ENCODE results near the gene KRT2.

The KRT2 gene

GRCh38 chr12:52651726-52652261 lies at the start of gene KRT2:
TSS of gene KRT2 (minus strand) at chr12:52652211. CDS start at chr12:52652142, 69 bp downstream.
- H3K4me3 ChIP-seq (ENCODE audit: low read depth, low read length) = no peak within 1 kb of the TSS

DNA sequence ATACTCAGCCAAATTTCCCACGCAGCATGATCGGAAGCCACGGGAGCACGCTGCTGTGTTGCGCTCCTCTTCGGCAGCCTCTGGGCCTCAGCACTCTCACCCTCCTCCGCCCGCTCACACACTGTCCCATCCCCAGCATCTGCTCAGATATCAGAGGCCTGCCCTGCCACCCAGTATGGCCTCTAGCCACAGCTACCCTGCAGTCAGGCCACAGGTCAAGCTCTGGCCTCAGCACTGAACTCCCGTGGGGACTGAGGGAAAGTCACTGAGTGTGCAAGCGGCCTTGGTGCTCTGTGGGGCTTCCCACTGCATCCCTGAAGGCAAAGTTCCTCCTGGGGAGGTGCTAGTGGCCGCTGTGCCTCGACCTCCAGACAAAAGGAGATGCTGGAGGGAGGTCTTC lies 49.3 kb upstream of the KRT2 start:
- no peak overlapping the region for H3K4me3 ChIP-seq (ENCODE audit: low read depth, low read length)

GRCh38 chr12:52699960-52700359 lies 47.9 kb upstream of the KRT2 start:
- no peak overlapping the region for H3K4me3 ChIP-seq (ENCODE audit: low read depth, low read length)

DNA sequence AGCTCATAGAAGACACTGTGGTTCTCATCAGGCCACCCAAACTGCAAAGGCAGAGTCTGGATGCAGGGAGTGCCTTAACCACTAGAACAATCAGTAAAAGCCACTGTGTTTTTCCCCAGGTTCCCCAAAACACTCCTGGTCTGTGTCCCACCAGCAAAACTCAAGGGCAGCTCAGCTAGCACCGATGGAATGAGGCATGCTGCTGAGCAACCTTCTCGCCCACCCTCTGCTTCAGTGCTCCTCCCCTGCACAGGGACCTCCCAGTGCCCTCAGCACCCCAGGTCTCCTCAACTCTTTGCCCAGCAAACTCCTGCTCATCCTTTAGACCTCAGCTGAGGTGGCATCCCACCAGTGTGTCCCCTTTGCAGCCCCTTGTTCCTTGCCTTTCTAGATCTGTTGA lies 47.4 kb upstream of the KRT2 start:
- H3K4me3 ChIP-seq (ENCODE audit: low read depth, low read length) = no peak overlapping the region

DNA sequence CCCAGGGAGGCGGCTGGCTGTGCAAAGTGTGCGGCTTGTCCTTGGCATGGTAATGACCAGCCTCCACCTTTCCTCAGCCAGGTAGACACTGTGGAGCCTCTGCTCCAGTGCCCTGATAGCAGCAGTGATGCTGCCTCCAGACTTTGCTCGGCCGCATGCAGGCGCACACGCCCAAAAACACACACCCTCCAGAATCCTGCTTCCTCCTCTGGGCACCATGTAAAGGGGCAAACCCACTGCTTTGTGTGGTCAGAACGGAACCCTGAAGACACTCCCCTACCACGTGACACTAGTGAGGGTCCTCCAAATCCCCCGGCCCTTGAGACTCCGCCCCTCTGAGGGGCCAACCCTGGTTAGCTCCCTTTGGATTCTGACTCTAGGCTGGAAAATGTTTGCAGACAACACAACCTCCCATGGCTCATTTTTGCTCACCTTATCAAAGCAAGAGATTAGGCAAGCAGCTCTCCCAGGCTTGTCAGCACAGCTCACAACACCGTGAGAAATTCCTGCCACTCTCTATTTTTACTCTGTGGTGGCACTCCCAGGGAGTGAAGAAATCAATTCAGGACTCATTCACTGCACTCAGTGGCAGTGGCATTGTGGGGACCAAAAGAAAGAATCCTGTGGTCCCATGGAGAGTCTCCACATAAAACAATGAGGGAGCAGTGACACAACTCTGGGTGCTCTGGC lies 46.8 kb upstream of the KRT2 start:
- no peak overlapping the region for H3K4me3 ChIP-seq (ENCODE audit: low read depth, low read length)

DNA sequence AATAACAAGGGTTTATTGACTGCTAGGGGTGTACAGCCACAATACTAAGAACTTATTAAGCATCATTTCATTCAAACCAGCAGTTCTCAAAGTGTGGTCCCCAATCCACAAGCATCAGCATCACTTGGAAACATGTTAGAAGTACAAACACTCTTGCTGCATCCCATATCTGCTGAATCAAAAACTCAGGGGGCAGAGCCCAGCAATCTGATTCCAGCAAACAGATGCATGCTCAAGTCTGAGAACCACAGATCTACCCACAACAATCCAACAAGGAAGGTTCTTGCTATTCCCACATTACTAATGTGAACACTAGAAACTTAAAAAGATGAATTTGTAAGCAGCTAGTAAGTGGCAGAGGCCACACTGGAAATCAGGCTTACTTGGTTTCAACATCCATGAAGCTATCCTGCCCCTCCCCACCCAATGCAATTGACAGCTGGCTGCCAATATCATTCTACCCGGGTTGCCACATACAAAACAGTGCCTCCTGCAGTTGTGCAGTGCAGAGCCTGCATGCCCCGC lies 45.1 kb upstream of the KRT2 start:
- H3K4me3 ChIP-seq (ENCODE audit: low read depth, low read length) = no peak overlapping the region

GRCh38 chr12:52696588-52696987 lies 44.6 kb upstream of the KRT2 start:
- no peak overlapping the region for H3K4me3 ChIP-seq (ENCODE audit: low read depth, low read length)

- no peak overlapping the region for H3K4me3 ChIP-seq (ENCODE audit: low read depth, low read length)
Observed at GRCh38 chr12:52695039-52695438, 43.0 kb upstream of the KRT2 start.

DNA sequence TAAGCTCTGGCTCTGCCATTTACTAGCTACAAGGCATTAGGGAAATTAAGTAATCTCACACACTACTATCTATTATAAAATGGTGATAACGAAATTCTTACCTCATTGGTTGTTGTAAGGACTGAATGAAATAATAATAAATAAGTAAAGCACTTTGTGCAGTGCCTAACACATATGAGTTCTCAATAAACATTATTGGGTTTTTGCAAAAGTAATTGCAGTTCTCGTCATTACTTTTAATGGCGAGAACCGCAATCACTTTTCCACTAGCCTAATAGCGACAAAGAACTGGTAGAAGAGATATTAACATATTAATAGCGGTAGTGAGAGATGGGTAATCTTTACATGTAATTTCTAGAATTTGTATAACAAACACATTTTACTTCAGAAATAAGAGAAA lies 42.1 kb upstream of the KRT2 start:
- H3K4me3 ChIP-seq (ENCODE audit: low read depth, low read length) = no peak overlapping the region

GRCh38 chr12:52693261-52693660 lies 41.2 kb upstream of the KRT2 start:
- no peak overlapping the region for H3K4me3 ChIP-seq (ENCODE audit: low read depth, low read length)

- H3K4me3 ChIP-seq (ENCODE audit: low read depth, low read length) = no peak overlapping the region
Observed at GRCh38 chr12:52692254-52692653, 40.2 kb upstream of the KRT2 start.

DNA sequence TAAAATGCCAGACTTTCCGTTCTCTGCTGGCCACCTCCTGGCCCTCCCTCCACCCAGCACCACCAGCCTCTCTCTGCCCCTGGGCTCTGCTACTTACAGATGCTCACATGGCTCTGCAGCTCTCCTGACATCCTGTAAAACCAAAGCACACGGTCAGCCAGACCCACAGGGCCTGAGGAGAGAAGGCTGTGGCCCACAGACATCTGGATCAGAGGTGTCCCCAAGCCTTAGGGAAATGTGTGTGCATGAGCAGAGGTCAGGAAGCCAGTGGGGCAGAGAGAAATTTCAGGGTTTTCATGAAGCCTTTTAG lies 39.8 kb upstream of the KRT2 start:
- no peak overlapping the region for H3K4me3 ChIP-seq (ENCODE audit: low read depth, low read length)

- H3K4me3 ChIP-seq (ENCODE audit: low read depth, low read length) = peak overlapping the region; percentile 35
Observed at GRCh38 chr12:52691076-52691840, 39.2 kb upstream of the KRT2 start.

DNA sequence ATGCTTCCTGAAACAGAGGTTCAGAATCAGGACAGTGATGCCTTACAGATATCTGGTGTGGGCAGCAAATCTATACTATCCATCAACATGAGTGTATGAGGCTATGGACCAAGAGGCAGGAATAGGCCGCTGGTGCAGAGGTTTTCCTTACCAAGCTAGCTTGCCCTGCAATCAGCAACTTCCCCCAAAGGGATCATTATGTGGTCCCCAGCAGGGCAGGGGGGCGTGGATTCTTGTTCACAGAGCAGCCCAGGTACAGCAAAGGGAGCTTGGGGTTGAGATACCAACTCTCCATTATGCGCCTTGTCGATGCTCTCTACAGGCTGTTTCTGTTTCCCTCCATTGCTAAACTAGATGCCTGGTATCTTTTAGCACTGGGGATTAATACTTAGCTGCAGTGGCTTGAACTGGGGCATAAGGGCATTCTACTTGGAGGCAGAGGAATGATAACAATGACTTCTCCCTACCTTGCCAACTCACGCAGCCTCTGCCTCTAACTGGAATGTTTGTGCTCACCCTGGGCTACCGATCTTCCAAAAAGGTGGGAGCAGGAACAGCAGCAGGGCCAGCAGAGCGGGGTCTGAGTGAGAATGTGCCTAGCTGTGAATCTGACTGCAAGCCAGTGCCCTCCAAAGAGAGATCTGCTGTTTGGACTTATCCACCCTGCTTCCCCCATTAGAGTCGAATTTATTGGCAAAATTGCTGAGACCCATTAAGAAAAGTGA lies 38.5 kb upstream of the KRT2 start:
- H3K4me3 ChIP-seq (ENCODE audit: low read depth, low read length) = peak overlapping the region; percentile 35

GRCh38 chr12:52689936-52690335 lies 37.9 kb upstream of the KRT2 start:
- no peak overlapping the region for H3K4me3 ChIP-seq (ENCODE audit: low read depth, low read length)

GRCh38 chr12:52689239-52689638 lies 37.2 kb upstream of the KRT2 start:
- no peak overlapping the region for H3K4me3 ChIP-seq (ENCODE audit: low read depth, low read length)

DNA sequence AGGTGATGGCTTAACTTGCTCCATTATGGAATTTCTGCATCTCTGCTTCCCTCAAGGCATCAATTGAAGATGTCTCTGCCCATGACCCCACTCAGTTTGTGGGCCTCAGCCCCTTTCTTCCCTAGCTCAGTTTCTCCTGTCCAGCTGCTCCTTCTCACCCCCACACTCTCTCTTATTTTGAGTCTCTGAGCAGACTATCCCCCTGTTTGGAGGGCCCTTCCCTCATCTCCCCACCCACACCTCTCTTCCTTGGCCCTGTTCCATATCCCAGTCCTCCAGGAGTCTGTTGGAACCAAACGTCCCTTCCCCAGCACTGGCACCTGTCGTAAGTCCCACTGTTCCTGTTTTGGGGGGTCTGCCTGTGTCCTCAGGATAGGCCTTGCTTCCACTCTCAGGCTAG lies 36.5 kb upstream of the KRT2 start:
- no peak overlapping the region for H3K4me3 ChIP-seq (ENCODE audit: low read depth, low read length)

DNA sequence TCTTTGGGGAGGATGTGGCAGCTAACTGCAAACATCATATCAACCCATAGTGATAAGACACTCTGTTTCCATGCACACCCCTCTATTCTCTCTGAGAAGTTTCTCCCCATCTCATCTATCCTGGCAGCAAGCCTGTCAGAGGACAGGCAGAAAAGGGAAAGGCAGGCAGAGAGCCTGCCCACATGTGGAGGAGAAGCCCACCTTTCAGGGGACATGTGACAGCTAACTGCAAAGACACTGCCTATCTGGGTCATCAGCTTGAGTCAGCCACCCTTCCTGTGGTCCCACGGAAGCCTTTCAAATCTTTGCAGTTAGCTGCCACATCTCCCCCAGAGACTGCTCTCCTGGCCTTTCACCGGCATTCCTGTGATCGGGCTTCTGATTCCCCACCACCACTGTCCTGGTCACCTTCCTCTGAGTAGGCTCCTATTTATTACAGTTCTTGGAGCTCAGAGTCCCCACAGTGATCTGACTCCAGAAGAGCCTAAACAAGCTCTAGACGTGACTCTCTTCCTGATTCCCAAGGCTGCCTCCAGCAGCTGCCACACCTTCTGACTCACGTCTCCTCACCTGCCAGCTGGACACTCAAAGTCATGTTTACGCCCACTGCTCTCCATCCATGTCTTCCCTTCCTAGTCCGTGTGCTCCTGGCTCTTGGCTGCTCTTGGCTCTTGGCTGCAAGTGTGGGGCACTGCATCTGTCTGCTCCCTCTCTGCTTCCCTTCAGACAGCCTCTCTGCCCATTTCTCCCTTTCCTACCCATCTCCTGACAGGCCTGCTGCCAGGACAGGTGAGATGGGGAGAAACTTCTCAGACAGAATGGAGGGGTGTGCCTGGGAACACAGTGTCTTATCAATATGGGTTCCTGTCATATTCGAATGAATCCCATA lies 35.7 kb upstream of the KRT2 start:
- no peak overlapping the region for H3K4me3 ChIP-seq (ENCODE audit: low read depth, low read length)

DNA sequence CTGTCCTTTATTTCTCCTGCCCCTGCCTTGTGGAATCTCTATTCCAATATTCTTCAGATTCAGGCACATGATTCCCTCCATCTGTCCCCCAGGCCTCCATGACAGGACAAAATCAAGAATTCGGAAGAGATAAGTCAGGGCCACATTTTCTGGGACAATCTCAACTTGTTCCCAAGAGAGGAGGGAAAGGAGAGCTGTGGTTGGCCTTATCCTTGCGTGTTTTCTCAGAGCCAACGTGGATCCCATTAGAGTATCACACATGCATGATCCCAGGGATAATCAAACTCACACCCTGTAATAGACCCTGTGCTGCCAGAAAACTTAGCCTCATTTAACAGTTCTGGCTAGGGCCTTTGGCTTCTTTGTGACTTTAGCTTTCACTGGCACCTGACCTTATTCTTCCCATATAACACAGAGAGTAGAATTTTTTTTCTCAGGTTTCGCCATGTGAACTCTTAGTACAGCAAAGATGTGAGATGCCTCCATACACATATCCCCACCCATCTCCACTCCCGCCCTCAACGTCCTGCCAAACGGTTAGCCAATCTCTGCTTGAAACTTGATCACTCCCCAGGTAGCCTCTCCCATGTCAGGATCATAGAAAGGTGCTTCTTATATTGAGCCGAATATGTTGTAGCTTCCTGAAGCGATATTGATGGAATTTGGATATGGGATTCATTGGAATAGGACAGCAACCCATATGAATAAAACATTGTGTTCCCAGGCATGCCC lies 34.9 kb upstream of the KRT2 start:
- no peak overlapping the region for H3K4me3 ChIP-seq (ENCODE audit: low read depth, low read length)

DNA sequence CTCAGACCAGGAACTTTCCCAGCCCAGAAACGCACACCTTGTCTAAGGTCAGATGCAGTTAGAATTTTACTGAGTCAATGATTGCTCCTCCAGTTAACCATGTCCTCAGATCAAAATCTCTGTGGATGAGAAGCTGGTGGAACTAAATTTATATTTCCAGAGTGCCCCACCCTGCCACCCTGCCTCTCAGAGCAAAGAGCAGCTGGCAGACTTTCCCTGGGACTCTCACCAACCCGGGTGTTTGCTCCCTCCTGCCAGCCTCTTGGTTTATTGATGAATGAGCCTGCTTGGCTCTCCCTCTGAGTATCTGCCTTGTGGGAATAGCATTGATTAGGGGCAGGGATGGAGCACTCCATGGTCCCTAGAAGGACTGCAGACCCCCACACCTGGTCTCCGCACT lies 34.1 kb upstream of the KRT2 start:
- H3K4me3 ChIP-seq (ENCODE audit: low read depth, low read length) = no peak overlapping the region

Measured in iPS-11a (cell line).